Osteoblast (primary cell): ENCODE measurements around the gene CNOT6L. TPM values are rescaled to one million over a fixed set of nuclear protein-coding genes. Genes with fewer than 3 reads are reported as not detected.

ENCODE experiments used
- DNase-seq: peaks from one replicate; pipeline ENCODE4 v3.0.0; 2011; ENCODE audit warnings: low spot score, mixed read lengths; ENCODE audit not compliant: insufficient read length; ENCODE audit errors: missing footprints
- H2AFZ ChIP-seq: 2 replicates; pipeline ENCODE4 v1.6.0; 2011; ENCODE audit warnings: mild to moderate bottlenecking, low read length
- H3K27ac ChIP-seq: 2 replicates; pipeline ENCODE4 v1.5.1; 2011; ENCODE audit warnings: mild to moderate bottlenecking, low read depth, low read length, moderate library complexity
- H3K27me3 ChIP-seq: 2 replicates; pipeline ENCODE4 v1.6.0; 2012; ENCODE audit warnings: mild to moderate bottlenecking, control low read depth, inconsistent platforms, low read length, moderate library complexity; ENCODE audit not compliant: insufficient read depth
- H3K36me3 ChIP-seq: 2 replicates; pipeline ENCODE4 v1.5.1; 2011; ENCODE audit warnings: mild to moderate bottlenecking, low read length, control low read depth, moderate library complexity; ENCODE audit not compliant: insufficient read depth
- H3K4me1 ChIP-seq: 2 replicates; pipeline ENCODE4 v1.5.1; 2011; ENCODE audit warnings: mild to moderate bottlenecking, low read length, control low read depth, moderate library complexity; ENCODE audit not compliant: insufficient read depth
- H3K4me2 ChIP-seq: 2 replicates; pipeline ENCODE4 v1.6.0; 2011; ENCODE audit warnings: mild to moderate bottlenecking, low read length; ENCODE audit not compliant: insufficient read depth
- H3K4me3 ChIP-seq: fragments of 200-600 bp; sonication (generic); 3 replicates; pipeline ENCODE4 v1.5.1; 2012; ENCODE audit warnings: mild to moderate bottlenecking, low read length, inconsistent platforms; ENCODE audit not compliant: insufficient read depth
- H3K79me2 ChIP-seq: 2 replicates; pipeline ENCODE4 v1.6.0; 2012; ENCODE audit warnings: mild to moderate bottlenecking, low read length, control low read depth, inconsistent platforms; ENCODE audit not compliant: insufficient read depth
- H3K9me3 ChIP-seq: 2 replicates; pipeline ENCODE4 v1.5.1; 2011; ENCODE audit warnings: low read depth, low read length, control low read depth
- H4K20me1 ChIP-seq: 2 replicates; pipeline ENCODE4 v1.6.0; 2012; ENCODE audit warnings: mild to moderate bottlenecking, low read length, control low read depth; ENCODE audit not compliant: insufficient read depth
- total RNA-seq: library from RNA; depleted of rRNA; stranded (reverse); fragments of >200 nt; gene quantifications from 2 replicates; pipeline ENCODE4 v1.2.3, GENCODE V29; 2012
- TF ChIP-seq, protein P1 (sequence below): IDR thresholded peaks from 2 replicates; pipeline ENCODE4 v1.5.1; 2011; ENCODE audit warnings: mild to moderate bottlenecking, low read depth, low read length, moderate library complexity; ENCODE audit errors: extremely low read depth

CNOT6L gene
- total RNA-seq, 1 donor = 15.2 TPM

DNA sequence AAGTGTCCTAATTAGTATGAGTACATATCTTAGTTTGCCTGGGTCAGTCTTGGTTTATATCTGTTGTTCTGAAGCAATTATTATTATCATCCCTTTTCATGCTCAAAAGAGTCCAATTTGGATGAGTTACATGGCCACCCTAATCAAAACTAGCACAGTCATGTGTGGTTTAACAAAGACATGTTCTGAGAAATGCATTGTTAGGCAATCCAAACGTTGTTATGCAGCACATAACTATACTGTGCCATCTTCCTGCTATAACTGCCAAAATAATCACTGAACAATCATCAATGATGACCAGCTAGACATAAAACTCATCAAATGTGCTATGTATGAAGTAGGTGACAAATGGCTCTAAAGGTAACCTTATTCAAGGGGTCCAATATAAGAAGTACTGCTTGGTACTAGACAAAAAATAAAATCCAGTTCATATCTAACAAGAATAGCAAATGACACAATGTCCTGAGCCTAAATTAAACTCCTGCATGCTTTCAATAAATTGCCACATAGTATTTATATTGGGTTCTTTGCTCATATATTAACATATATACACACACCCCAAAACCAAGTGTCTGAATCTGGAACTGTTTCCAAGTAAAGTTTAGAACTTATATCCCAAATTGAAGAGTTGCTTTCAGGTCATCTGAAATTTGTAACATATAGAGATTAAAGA lies 41.9 kb downstream of the CNOT6L start:
- no peaks in the 10 kb centered on the region for H3K9me3 ChIP-seq
- H3K36me3 ChIP-seq = no peaks in the 10 kb centered on the region
- TF ChIP-seq, protein P1, sequence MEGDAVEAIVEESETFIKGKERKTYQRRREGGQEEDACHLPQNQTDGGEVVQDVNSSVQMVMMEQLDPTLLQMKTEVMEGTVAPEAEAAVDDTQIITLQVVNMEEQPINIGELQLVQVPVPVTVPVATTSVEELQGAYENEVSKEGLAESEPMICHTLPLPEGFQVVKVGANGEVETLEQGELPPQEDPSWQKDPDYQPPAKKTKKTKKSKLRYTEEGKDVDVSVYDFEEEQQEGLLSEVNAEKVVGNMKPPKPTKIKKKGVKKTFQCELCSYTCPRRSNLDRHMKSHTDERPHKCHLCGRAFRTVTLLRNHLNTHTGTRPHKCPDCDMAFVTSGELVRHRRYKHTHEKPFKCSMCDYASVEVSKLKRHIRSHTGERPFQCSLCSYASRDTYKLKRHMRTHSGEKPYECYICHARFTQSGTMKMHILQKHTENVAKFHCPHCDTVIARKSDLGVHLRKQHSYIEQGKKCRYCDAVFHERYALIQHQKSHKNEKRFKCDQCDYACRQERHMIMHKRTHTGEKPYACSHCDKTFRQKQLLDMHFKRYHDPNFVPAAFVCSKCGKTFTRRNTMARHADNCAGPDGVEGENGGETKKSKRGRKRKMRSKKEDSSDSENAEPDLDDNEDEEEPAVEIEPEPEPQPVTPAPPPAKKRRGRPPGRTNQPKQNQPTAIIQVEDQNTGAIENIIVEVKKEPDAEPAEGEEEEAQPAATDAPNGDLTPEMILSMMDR = no peak
- peaks cover 12% of the 10 kb centered on the region for H3K4me1 ChIP-seq
- peaks cover 41% of the 10 kb centered on the region for H3K79me2 ChIP-seq
- peak; percentile 73 for DNase-seq
- H3K4me3 ChIP-seq = no peak overlapping the region
- H2AFZ ChIP-seq = no peak overlapping the region
- H3K27ac ChIP-seq = peak overlapping the region; percentile 10
- H4K20me1 ChIP-seq = peaks cover 7% of the 10 kb centered on the region
- no peaks in the 10 kb centered on the region for H3K27me3 ChIP-seq
- H3K4me2 ChIP-seq = no peak overlapping the region

DNA sequence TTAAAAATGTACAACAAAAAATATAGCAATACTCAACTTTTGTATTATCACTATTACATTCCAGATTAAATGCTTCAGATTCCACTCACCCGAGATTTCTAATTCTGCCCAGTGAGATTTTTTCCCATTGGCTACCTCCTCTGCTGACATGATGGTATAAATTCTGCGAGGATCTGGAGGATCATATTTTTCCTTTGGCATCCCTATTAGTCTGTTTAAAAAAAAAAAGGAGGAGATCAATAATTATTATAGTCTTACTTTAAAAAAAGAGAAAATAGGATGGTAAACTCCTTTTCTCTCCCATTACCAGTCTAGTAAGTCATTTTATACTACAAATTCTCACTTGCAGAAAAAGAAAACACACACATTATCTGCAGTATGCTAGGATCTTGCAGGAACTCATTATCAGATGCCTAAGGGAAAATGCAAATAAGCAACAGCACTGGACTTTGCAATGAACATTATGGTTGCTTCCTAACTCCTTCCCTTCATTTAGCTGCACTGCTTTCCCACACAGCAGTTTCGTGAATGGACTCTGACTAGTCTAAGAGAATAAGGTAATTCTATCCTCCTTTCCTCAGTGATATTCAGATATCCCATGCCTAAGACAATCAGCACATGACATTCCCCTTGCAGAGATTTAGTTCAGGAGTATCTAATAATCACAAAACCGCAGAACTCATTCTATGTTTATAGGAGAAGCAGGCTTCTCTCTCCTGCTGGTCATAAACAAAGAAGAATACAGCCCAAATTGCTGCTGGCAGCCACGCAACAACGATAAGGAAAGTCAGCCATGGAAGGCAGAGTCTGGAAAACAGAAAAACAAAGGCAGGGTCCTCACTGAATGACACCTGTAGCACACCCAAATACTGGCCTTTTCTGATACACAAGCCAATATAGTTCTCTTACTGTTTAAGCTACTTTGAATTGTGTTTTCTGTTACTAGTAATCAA lies 42.7 kb downstream of the CNOT6L start:
- TF ChIP-seq, protein P1 = no peak
- Histone ChIP-seq H3K4me1 (peaks cover 12% of the 10 kb centered on the region), H4K20me1 (no peaks in the 10 kb centered on the region), H3K27me3 (no peaks in the 10 kb centered on the region), H3K27ac (no peak overlapping the region), H3K36me3 (no peaks in the 10 kb centered on the region), H3K4me2 (no peak overlapping the region), H3K79me2 (peaks cover 33% of the 10 kb centered on the region), H2AFZ (no peak overlapping the region), H3K4me3 (no peak overlapping the region), H3K9me3 (no peaks in the 10 kb centered on the region)
- DNase-seq = no peak

DNA sequence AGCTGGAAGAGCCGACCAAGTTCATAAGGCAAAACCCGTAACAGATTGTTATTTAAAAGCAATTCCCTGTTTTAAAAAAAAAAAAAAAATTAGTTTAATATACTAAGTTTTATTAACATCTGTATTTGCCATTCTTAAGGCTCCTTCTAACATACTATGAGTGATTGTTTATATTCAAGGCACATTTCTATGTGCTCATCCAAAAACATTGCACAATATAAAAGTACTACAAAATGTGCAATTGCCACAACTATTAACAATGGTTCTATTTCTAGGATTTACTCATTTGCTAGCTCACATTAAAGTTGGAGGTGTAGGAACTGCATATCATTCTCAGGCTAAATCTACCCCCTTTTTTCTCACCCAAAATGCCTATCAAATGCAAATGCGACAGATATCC lies 46.1 kb downstream of the CNOT6L start:
- Histone ChIP-seq H3K4me2 (no peak overlapping the region), H3K27me3 (no peaks in the 10 kb centered on the region), H3K4me1 (peaks cover 12% of the 10 kb centered on the region), H3K4me3 (no peak overlapping the region), H4K20me1 (no peaks in the 10 kb centered on the region), H3K9me3 (no peaks in the 10 kb centered on the region), H3K27ac (no peak overlapping the region), H3K36me3 (no peaks in the 10 kb centered on the region), H2AFZ (no peak overlapping the region), H3K79me2 (peaks cover 15% of the 10 kb centered on the region)
- TF ChIP-seq, protein P1 = no peak
- no peak for DNase-seq

DNA sequence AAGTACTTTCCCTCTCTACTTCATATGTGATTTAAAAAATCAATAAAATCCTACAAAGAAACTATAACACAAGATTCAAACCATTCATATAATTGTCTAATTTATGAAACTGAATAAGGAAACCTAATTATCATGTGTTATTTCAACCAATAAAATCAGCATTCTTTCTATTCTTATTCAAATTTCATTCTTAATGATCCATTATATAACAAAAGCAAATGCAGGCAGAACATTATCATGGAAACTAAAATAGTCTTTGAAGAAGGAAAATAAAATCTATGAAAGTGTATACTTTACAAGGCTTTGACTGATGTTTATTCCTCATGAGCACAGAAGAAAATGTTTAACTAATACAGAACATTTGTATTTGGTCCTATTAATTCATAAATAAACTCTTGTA lies 47.6 kb downstream of the CNOT6L start:
- Histone ChIP-seq H4K20me1 (no peaks in the 10 kb centered on the region), H3K4me1 (peaks cover 3% of the 10 kb centered on the region), H3K4me3 (no peak overlapping the region), H3K27ac (no peak overlapping the region), H3K9me3 (no peaks in the 10 kb centered on the region), H2AFZ (no peak overlapping the region), H3K36me3 (no peaks in the 10 kb centered on the region), H3K79me2 (peaks cover 3% of the 10 kb centered on the region), H3K27me3 (no peaks in the 10 kb centered on the region), H3K4me2 (no peak overlapping the region)
- DNase-seq = no peak
- TF ChIP-seq, protein P1 = no peak
